Colonic mucosa (tissue), 4 donors: Measurements from ENCODE around the gene TESK2. TPM values are rescaled to one million over a fixed set of nuclear protein-coding genes. Genes with fewer than 3 reads are reported as not detected.

Source experiments
- DNase-seq: peaks from one replicate; pipeline ENCODE4 v3.0.0-alpha.2; 2020
- H3K27ac ChIP-seq: fragments of 200-600 bp; one replicate; pipeline ENCODE4 v1.8.0; 2021
- H3K27me3 ChIP-seq: fragments of 200-600 bp; one replicate; pipeline ENCODE4 v1.8.0; 2021
- H3K36me3 ChIP-seq: fragments of 200-600 bp; one replicate; pipeline ENCODE4 v1.8.0; 2021
- H3K4me1 ChIP-seq: fragments of 200-600 bp; one replicate; pipeline ENCODE4 v1.8.0; 2021; ENCODE audit warnings: mild to moderate bottlenecking
- H3K4me3 ChIP-seq: fragments of 200-600 bp; one replicate; pipeline ENCODE4 v1.8.0; 2021
- H3K9ac ChIP-seq, 2 donors: one replicate each; pipeline ENCODE4 v1.7.0; 2013; ENCODE audit warnings: control low read depth in 2 of 2, low read depth in 2 of 2, low read length in 2 of 2
- H3K9me3 ChIP-seq: fragments of 200-600 bp; one replicate; pipeline ENCODE4 v1.8.0; 2021
- intact Hi-C: fragments of 100-400 bp; cut with DNase I; formaldehyde crosslinking; loops from one replicate; pipeline ENCODE4 v1.14.1; 2022
- total RNA-seq, 2 donors: library from RNA; stranded (reverse); fragmentation: NEBNext Ultra II Directional in 1 of 2; extraction: Animal tissue kit (Norgen Biotek cat#: 25700) in 1 of 2; gene quantifications; one replicate each; pipeline ENCODE4 v1.2.1, GENCODE V29; 2021
- TF ChIP-seq, protein P1 (sequence below): fragments of 200-600 bp; IDR thresholded peaks from one replicate; pipeline ENCODE4 v1.8.0; 2022; ENCODE audit warnings: antibody characterized with exemption, mild to moderate bottlenecking
- donor health status: healthy.
- donor health status: DM: no; HTN: no; CAD: no.
- donor health status: DM: no; HTN: no; CAD: no.

TESK2 gene
- total RNA-seq, 2 donors from 2014 or later, result 11.3 to 15.3 TPM

GRCh38 chr1:45455162-45455561, 35.8 kb downstream of the TESK2 start:
- DNase-seq, result no peak
- Histone ChIP-seq H3K27me3 (no peaks in the 10 kb centered on the region), H3K9me3 (no peaks in the 10 kb centered on the region), H3K9ac (no peak overlapping the region), H3K27ac (no peak overlapping the region), H3K4me1 (no peaks in the 10 kb centered on the region), H3K4me3 (no peak overlapping the region), H3K36me3 (no peaks in the 10 kb centered on the region)
- intact Hi-C loops, result no loop called here
- TF ChIP-seq, protein P1, sequence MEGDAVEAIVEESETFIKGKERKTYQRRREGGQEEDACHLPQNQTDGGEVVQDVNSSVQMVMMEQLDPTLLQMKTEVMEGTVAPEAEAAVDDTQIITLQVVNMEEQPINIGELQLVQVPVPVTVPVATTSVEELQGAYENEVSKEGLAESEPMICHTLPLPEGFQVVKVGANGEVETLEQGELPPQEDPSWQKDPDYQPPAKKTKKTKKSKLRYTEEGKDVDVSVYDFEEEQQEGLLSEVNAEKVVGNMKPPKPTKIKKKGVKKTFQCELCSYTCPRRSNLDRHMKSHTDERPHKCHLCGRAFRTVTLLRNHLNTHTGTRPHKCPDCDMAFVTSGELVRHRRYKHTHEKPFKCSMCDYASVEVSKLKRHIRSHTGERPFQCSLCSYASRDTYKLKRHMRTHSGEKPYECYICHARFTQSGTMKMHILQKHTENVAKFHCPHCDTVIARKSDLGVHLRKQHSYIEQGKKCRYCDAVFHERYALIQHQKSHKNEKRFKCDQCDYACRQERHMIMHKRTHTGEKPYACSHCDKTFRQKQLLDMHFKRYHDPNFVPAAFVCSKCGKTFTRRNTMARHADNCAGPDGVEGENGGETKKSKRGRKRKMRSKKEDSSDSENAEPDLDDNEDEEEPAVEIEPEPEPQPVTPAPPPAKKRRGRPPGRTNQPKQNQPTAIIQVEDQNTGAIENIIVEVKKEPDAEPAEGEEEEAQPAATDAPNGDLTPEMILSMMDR, result no peak

DNA sequence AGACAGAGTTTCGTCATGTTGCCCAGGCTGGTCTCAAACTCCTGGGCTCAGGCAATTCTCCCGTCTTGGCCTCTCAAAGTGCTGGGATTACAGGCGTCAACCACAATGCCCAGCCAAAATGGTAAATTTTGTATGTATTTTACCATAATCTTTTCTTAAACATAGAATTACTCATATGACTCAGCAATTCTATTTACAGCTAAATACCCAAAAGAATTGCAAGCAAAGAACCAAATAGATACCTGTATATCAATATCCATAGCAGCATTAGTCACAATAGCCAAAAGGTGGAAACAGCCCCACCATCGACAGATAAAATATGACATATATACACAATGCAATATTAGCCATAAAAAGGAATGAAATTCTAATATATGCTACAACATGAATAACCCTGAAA, 36.5 kb downstream of the TESK2 start:
- H3K27me3 ChIP-seq, result no peaks in the 10 kb centered on the region
- no peaks in the 10 kb centered on the region for H3K9me3 ChIP-seq
- TF ChIP-seq, protein P1, result no peak
- no peak overlapping the region for H3K27ac ChIP-seq
- H3K9ac ChIP-seq, result no peak overlapping the region
- no peak overlapping the region for H3K4me3 ChIP-seq
- no peak for DNase-seq
- H3K36me3 ChIP-seq, result no peaks in the 10 kb centered on the region
- no peaks in the 10 kb centered on the region for H3K4me1 ChIP-seq
- intact Hi-C loops, result no loop called here

- Histone ChIP-seq H3K36me3 (no peaks in the 10 kb centered on the region), H3K4me3 (no peak overlapping the region), H3K9ac (no peak overlapping the region), H3K27ac (no peak overlapping the region), H3K4me1 (no peaks in the 10 kb centered on the region), H3K9me3 (no peaks in the 10 kb centered on the region), H3K27me3 (no peaks in the 10 kb centered on the region)
- intact Hi-C loops, result no loop called here
- TF ChIP-seq, protein P1, result no peak
- no peak for DNase-seq
These were observed 38.5 kb downstream of the TESK2 start for GRCh38 chr1:45452503-45452902.

- no peaks in the 10 kb centered on the region for H3K4me1 ChIP-seq
- H3K27me3 ChIP-seq, result no peaks in the 10 kb centered on the region
- intact Hi-C loops, result no loop called here
- no peaks in the 10 kb centered on the region for H3K36me3 ChIP-seq
- TF ChIP-seq, protein P1, result no peak
- H3K27ac ChIP-seq, result no peak overlapping the region
- H3K9me3 ChIP-seq, result no peaks in the 10 kb centered on the region
- DNase-seq, result no peak
- no peak overlapping the region for H3K9ac ChIP-seq
- no peak overlapping the region for H3K4me3 ChIP-seq
These were observed 42.6 kb downstream of the TESK2 start for GRCh38 chr1:45448357-45448756.

DNA sequence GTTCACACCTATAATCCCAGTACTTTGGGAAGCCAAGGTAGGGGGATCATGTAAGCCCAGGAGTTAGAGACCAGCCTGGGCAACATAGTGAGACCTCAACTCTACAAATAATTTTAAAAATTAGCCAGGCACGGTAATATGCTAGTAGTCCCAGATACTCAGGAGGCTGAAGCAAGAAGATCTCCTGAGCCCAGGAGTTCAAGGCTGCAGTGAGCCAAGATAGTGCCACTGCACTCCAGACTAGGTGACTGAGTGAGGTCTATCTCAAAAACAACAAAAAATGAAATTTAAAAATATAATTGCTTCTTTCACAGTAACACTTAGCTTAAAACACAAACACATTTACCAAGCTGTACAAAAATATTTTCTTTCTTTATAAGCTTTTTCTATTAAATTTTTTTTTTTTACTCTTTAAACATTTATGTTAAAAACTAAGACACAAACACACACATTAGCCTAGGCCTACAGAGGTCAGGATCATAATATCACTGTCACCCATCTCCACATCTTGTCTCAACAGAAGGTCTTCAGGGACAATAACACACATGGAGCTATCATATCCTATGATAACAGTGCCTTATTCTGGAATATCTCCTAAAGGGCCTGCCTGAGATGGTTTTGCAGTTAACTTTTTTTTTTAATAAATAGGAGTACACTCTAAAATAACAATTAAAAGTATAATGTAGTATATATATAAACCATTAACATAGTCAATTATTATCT, 43.9 kb downstream of the TESK2 start:
- H3K27ac ChIP-seq, result no peak overlapping the region
- intact Hi-C loops, result no loop called here
- no peak overlapping the region for H3K4me3 ChIP-seq
- H3K4me1 ChIP-seq, result no peaks in the 10 kb centered on the region
- TF ChIP-seq, protein P1, result no peak
- H3K27me3 ChIP-seq, result no peaks in the 10 kb centered on the region
- DNase-seq, result no peak
- H3K36me3 ChIP-seq, result no peaks in the 10 kb centered on the region
- no peaks in the 10 kb centered on the region for H3K9me3 ChIP-seq
- H3K9ac ChIP-seq, result no peak overlapping the region
